ENCODE data around the gene SMIM23.

GRCh38 chr5:171764265-171764664 is 21.4 kb upstream of the SMIM23 start:
- TF ChIP-seq CTCF (IDR thresholded peaks at IDR 0.05) (no peak), POLR2AphosphoS5 (IDR thresholded peaks at IDR 0.05) (no peak), POLR2A (IDR thresholded peaks at IDR 0.05) (no peak)
